Activated CD4-positive, alpha-beta T cell treated with anti-CD3 and anti-CD28 coated beads for 4 hours (primary cell): ENCODE data around the gene CNKSR3.

Source experiments
- DNase-seq, 2 donors: peaks; one replicate each; pipeline ENCODE4 v3.0.0-alpha.2; 2020

Gene CNKSR3

DNA sequence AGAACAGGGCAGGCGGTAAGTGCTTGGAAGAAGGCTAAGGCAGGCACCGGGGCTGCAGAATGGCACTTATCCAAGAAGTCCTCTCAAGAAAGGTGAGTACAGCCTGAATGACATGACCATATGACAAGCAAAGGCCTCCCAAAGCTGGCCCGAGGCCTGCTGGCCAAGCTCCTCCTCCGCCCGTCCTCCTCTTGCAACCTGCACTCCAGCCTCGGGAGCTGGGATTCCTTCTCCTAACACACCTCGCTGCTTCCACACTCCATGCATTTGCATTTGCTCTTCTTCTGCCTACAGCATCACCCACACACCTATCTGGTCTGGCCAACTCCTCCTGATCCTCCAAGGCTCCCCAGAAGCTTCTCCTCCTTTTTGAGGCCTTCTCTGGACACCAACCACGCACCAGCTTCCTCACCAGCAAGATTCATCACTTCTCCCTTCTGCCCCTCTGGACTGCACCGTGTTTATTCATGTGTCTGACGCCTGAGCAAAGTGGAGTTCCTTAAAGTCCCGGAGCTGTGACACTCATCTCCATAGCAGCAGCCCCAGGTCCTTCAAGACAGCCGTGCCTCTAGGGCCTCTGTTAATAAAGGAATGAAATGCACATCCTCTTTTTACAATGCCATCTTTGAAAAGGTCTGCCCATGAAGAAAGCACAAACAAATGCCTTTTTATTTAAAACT is 32.3 kb downstream of the CNKSR3 start:
- no peak for DNase-seq

GRCh38 chr6:154476494-154476893 is 34.0 kb downstream of the CNKSR3 start:
- no peak for DNase-seq

DNA sequence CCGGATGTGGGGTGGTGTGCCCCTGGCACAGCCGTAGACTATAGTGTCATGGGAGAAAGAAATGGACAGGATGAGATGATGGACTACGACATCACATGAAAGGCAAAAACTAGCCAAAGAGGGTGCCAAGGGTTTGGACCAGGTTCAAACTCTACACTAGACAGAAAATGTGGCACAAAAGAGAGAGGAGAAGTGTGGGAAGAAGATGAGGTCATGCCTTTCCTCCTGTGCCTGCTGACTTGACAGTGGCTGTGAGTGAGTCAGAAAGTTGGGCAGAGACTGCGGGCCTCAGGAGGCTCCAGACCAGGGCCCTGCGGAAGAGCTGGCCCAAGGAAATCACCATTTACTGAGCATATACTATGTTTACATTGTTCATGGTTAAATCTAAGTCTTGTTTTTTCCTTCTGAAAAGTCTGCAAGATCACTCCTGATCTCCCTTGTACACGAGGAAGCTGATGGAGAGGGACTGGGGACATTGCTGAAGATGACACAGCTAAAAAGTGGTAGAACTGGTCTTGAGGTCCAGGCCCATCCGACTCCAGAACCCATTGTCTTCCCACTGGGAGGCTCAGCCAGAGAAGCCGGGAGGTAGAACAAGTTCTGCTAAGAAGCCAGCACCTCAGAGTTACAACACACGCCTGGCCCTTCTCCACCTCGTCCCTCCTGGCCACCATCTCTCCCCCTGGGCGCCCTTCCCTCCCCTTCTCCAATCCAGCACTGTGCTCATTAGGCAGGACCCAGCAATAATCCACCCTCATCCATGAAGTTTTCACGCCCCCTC is 35.6 kb downstream of the CNKSR3 start:
- no peak for DNase-seq

- DNase-seq, result no peak
Observed at GRCh38 chr6:154473324-154473723, 37.2 kb downstream of the CNKSR3 start.

DNA sequence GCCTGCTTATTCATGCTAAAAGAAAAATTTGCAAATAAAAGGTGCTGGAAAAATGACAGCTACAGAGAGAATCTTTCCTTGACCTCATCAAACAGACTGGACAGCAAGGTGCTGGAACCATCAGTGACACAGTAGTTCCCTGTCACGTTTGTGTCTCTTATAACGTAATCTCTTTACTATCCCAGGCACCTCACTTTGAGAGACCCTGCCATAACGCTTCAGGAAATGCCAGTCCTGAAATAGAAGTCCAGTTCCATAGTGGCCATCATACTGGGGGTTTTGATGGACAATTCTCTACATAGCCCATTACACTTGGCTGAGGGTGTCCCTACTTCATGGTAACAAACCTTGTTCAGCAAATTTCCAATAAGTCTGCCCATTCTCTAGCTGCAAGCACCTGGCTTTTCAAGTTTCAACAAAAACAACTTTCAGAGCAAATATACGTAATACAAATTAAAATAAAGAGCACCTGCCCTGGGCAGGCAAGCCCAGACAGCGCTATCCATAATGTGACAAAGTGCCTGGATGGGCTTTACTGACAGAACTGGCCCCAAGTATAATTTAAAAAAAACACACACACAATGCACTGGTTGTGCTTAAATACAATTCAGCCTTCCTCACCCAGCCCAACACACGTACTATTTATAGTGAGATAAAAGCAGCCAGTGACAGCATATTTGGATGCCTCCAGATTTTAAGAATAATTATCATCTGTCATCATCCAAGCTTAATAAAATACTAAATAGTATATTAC is 38.7 kb downstream of the CNKSR3 start:
- no peak for DNase-seq

DNA sequence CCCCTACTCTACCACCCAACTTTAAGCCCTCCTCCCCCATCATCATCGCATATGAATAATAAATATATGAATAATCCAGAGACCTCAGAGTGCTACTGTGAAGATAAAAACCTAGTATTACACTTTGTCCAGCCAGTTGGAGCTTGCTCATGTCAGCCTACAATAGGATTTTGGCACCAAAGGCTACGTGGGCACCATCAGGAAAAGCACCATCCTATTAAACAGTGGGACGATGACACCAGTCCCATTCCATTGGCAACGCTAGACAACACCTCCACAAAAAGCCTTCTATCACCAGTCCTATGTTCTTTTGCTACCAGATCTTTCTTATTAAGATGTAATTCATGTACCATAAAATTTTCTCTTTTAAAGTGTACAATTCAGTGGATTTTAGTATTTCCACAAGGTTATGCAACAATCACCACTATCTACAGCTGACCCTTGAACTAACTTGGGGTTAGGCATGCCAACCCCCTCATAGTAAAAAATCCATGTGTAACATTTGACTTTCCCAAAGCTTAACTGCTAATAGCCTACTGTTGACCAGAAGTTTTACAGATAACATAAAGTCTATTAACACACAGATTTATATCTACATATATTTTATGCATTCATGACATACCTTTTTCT is 41.1 kb downstream of the CNKSR3 start:
- DNase-seq, result no peak

DNA sequence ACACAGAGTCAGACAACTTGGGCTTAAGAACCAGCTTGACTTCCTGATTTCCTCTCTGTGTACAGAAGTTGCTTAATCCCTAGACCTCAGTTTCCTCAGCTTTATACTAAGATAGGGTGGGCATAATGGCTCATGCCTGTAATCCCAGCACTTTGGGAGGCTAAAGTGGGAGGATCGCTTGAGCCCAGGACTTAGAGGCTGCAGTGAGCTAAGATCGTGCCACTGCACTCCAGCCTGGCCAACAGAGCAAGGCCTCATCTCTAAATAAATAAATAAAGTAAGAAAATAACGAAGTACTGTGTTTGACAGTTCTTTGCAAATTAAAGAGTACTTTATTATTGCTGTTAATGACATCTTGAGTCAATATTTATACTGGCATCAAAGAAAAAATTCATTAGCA is 41.7 kb downstream of the CNKSR3 start:
- DNase-seq, result no peak

DNA sequence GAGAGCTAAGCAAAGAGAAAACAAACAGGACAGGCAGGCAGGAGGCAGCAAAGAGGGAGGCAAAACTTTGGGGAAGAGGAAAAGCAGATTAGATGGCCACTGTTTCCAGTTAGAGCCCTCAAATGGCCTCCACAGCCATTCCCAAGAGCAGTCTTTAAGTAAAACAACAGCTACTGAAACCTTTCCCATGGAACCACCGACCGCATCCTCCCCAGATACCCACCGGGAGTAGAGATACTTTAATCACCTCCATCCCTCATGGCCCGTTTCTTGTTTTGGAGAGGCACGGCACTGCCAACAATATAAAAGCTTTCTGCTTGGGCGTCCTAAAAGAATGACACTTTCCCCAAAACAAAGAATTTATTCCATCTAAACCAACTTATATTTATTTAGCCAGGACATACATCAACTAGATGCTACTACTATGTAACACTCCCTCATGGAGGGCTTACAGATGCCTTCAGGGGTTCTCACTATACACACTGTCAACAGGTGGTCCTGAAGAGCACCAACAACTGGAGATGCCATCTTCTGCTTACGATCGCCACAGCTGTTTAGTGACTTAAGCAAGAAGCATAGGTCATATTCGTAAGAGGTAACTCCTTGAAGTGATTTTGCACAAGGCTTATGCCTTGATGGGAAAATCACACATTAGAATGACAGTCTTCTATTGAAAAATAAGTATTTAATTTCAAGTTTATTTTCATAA is 43.4 kb downstream of the CNKSR3 start:
- no peak for DNase-seq

GRCh38 chr6:154466139-154466538 is 44.3 kb downstream of the CNKSR3 start:
- DNase-seq, result no peak

GRCh38 chr6:154463573-154464419 is 46.7 kb downstream of the CNKSR3 start:
- no peak for DNase-seq

DNA sequence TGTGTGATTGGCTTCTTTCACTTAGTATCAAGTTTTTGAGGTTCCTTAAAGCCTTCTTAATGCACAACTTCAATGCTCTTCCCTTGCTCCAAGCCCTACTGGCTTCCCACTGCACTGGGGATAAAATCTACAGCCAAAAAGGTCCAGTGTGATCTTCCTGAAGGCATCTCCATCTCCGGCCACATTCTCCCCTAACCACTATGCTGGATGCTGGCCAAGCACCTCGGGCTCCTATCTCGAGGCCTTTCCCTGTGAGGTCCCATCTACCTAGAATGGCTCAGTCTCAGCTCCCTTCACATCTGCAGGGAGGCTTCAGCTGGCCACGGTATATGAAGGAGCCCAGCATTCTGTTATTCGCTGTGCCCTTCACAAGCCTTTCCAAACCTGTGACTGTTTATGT is 48.1 kb downstream of the CNKSR3 start:
- DNase-seq, result no peak

DNA sequence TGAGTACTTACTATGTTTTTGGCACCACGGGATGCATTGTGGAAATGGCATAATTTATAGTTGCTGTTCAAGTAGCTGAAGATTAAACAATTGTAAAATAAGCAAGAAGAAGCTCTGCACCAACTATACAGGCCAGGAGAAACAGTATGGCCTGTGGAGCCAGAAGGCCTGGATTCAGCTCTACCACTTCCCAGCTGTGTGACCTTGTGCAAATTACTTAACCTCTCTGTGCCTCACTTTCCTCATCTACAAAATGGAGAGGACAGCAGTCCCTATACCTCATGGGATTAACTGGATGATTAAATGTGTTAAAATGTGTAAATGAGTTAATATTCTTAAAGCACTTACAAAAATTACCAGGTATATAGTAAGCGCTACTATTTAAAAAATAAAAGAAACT is 49.1 kb downstream of the CNKSR3 start:
- DNase-seq, result no peak

- no peak for DNase-seq
Observed at GRCh38 chr6:154460306-154461071, 50.0 kb downstream of the CNKSR3 start.

DNA sequence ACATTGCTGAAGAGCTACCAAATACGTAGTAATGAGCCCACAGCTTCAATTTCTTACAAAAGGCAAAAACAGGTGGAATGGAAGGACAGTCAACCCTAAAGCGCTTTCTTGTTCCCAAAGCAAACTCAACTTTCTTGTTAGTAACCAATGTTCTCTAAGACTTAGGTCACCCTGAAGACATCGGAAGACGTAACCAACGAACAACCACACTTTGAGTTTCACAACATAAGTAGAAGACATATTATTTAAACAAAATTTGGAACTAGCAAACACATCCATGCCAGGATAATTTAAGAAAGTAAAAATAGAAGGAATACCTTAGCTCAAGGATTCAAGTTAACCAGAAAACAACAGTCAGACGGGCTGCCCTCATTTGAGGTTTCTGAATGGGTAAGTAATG is 51.0 kb downstream of the CNKSR3 start:
- no peak for DNase-seq

DNA sequence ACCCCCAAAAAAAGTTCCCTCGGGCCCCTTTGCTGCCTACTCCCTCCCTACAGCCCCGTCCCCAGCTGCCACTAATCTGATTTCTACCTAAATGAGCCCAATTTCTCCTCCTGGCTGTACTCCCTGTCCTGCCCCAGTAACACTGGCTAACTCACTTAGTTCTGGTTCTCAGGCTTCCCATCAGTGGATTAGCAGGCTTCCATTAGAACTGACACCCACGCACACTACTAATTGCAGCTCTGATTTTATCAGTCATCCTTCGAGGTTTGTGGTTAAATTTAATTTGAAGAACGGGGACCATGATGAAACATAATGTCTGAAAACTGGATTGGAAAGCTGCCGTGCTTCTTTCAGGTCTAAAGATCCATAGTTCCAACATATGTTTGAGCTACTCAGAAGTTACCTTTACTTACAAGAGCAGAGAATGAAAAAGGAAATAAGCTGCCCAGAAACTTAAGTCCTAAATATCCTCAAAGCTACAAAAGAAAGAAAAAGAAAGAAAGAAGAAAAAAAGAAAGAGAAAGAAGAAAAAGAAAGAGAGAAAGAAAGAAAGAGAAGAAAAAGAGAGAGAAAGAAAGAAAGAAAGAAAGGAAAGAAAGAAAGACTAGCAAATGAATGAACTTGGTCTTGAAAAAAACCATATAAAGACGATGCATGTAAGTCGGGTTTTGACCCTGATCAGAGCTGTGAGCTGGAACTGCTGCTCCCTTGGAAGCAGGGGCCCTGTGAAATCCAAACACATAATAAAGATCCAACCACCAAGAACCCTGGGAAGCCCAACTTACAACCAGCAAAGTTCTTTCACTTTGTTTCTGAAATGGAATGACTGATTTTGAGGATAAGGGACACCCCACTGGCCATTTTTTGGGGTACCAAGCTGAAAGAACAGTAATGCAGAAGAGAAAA is 51.7 kb downstream of the CNKSR3 start:
- DNase-seq, result no peak

DNA sequence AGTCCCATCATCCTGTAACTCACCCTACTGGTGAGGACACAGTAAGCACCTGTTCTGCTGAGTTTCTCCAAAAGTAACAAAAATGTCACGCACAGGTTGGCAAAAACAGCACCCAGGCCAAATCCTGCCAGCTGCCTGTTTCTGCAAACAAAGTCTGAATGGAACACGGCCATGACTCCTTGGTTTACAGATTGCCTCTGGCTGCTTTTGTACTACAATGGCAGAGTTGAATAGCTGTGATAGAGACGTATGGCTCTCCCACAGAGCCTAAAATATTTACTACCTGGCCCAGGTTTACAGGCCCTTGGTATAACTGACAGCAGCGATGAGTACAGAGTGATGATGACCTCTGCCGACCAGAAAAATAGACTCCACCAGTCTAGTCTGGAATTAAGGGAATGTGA is 52.6 kb downstream of the CNKSR3 start:
- DNase-seq, result no peak

GRCh38 chr6:154457046-154457713 is 53.3 kb downstream of the CNKSR3 start:
- no peak for DNase-seq

DNA sequence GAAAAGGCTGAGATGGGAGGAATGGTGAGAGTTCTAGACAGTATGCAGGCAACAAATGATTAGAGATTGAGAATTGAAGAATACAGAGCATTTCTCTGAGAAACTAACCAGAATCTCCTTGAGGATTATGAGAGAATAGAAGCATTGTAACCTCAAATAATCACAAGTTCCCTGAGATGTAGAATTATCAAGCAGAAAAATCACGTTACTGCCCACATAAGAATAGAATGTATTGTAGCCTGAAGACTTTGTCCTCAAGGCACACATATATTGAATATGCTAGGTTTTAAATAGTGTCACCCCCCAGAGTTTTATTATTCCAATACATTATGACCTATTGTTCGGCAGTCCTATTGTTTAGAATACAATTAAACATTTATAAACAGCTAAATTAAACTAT is 57.2 kb downstream of the CNKSR3 start:
- DNase-seq, result no peak

DNA sequence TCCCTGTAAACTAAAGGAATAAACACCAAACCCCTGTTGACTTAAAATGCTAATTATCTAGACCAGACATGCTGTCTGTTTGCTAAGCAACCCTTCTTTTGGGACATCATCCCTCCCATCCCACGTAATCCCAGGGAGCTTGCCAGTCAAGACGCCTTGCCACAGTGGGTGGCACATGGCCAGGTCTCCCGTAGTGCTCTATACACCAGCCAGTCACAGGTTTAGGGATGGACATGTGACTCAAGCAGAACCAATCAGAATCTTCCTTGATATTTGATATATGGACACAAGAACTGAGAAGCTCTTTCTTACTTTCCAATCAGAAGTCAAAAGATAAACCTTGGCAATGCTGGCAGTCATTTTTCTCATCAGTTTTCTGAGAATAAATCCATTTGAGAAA is 60.0 kb downstream of the CNKSR3 start:
- no peak for DNase-seq
